Vagina (tissue), 2 donors: ENCODE data around the gene ZCCHC4. TPM values are rescaled to one million over a fixed set of nuclear protein-coding genes. Genes with fewer than 3 reads are reported as not detected.

ENCODE experiments used
- DNase-seq, 2 donors: peaks; one replicate each; pipeline ENCODE4 v3.0.0-alpha.2; 2017; ENCODE audit errors: extremely low spot score in 2 of 2
- H3K27ac ChIP-seq: fragments of 200-600 bp; sonication (generic); one replicate; pipeline ENCODE4 v1.5.1; 2019
- H3K27me3 ChIP-seq: fragments of 200-600 bp; sonication (generic); one replicate; pipeline ENCODE4 v1.5.1; 2019
- H3K36me3 ChIP-seq, 2 donors: fragments of 200-600 bp; sonication (generic); one replicate each; pipeline ENCODE4 v1.5.1; 2017 to 2019
- H3K4me1 ChIP-seq: fragments of 200-600 bp; sonication (generic); one replicate; pipeline ENCODE4 v1.5.1; 2019
- H3K4me3 ChIP-seq, 2 donors: fragments of 200-600 bp; sonication (generic); 1 replicate in 1 of 2; 2 replicates in 1 of 2; pipeline ENCODE4 v1.5.1; 2016 to 2019
- H3K9me3 ChIP-seq: fragments of 200-600 bp; sonication (generic); one replicate; pipeline ENCODE4 v1.5.1; 2019
- CTCF ChIP-seq, 3 experiments: fragments of 450-650 bp in 2 of 3; fragments of 200-600 bp in 1 of 3; sonication (generic) in 1 of 3; IDR thresholded peaks; one replicate each; pipeline ENCODE4 v1.5.1; 2017 to 2019; ENCODE audit warnings: antibody characterized with exemption in 3 of 3, mild to moderate bottlenecking in 2 of 3, moderate library complexity in 2 of 3
- POLR2A ChIP-seq, 2 donors: fragments of 450-650 bp; IDR thresholded peaks; one replicate each; pipeline ENCODE4 v1.6.1; 2017; ENCODE audit warnings: antibody characterized with exemption in 2 of 2, mild to moderate bottlenecking in 2 of 2, moderate library complexity in 2 of 2
- POLR2AphosphoS5 ChIP-seq, 2 donors: sonication (generic); formaldehyde crosslinking; IDR thresholded peaks; one replicate each; pipeline ENCODE4 v1.9.0; 2017; ENCODE audit warnings: antibody characterized with exemption in 2 of 2, mild to moderate bottlenecking in 2 of 2, low read depth in 1 of 2; ENCODE audit not compliant: insufficient read depth in 1 of 2
- intact Hi-C: fragments of 100-400 bp; cut with DNase I; formaldehyde crosslinking; loops from one replicate; pipeline ENCODE4 v1.15.1; 2023
- total RNA-seq: library from RNA; depleted of rRNA; stranded (reverse); fragments of >200 nt; gene quantifications from one replicate; pipeline ENCODE4 v1.2.3, GENCODE V29; 2016

ZCCHC4 gene
- total RNA-seq, 1 donor from 2014 or later, result 14.2 TPM

- intact Hi-C loops, result no loop called here
- no peak overlapping the region for H3K27ac ChIP-seq
- TF ChIP-seq CTCF (IDR thresholded peaks at IDR 0.05) (no peak), POLR2AphosphoS5 (IDR thresholded peaks at IDR 0.05; ENCODE audit: insufficient read depth in 1 of 2, low read depth in 1 of 2) (no peak), POLR2A (IDR thresholded peaks at IDR 0.05) (no peak)
- DNase-seq, result no peak
- no peaks in the 10 kb centered on the region for H3K27me3 ChIP-seq
- H3K4me3 ChIP-seq, result no peak overlapping the region
- H3K9me3 ChIP-seq, result no peaks in the 10 kb centered on the region
- peaks cover 0 to 7% of the 10 kb centered on the region in 2 donors for H3K36me3 ChIP-seq
- H3K4me1 ChIP-seq, result no peaks in the 10 kb centered on the region
These were observed 28.1 kb upstream of the ZCCHC4 start for GRCh38 chr4:25284466-25284865.

GRCh38 chr4:25290490-25291067 lies 22.0 kb upstream of the ZCCHC4 start:
- H3K9me3 ChIP-seq, result no peaks in the 10 kb centered on the region
- TF ChIP-seq POLR2AphosphoS5 (IDR thresholded peaks at IDR 0.05; ENCODE audit: insufficient read depth in 1 of 2, low read depth in 1 of 2) (no peak), CTCF (IDR thresholded peaks at IDR 0.05) (no peak), POLR2A (IDR thresholded peaks at IDR 0.05) (no peak)
- intact Hi-C loops, result no loop called here
- no peak overlapping the region for H3K27ac ChIP-seq
- H3K36me3 ChIP-seq, result no peaks in the 10 kb centered on the region
- H3K4me3 ChIP-seq, result no peak overlapping the region
- H3K27me3 ChIP-seq, result no peaks in the 10 kb centered on the region
- H3K4me1 ChIP-seq, result no peaks in the 10 kb centered on the region
- DNase-seq, result no peak

DNA sequence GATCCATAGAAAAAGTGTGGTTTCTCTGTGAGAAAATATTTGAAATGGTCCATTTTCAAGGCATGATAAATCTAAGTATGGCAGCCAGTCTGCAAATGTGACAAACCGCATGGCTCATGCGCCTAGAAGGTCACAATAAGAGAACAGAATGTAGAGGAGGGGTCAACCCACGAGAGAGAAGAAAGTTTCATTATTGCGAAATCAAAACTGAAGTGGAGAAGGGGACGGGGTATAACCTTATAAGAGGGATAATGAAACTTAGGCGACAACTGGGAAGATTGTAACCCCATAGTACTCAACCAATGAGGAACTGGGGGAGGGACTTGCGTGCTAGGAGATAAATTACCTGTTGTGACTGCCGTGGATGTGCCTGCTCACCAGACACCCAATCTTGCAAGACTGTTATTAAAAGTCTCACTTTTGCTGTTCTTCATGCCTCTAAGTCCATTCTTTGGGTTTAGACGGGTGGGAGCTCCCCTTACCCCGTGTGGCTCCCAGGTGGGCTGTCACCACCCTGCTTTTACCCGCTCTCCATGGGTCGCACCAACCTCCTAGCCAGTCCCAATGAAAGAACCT lies 21.3 kb upstream of the ZCCHC4 start:
- intact Hi-C loops, result no loop called here
- Histone ChIP-seq H3K36me3 (no peaks in the 10 kb centered on the region), H3K4me1 (no peaks in the 10 kb centered on the region)

GRCh38 chr4:25297528-25298242 lies 14.9 kb upstream of the ZCCHC4 start:
- H3K36me3 ChIP-seq, result no peaks in the 10 kb centered on the region
- no peak overlapping the region for H3K4me3 ChIP-seq
- H3K27me3 ChIP-seq, result no peaks in the 10 kb centered on the region
- H3K27ac ChIP-seq, result no peak overlapping the region
- TF ChIP-seq POLR2A (IDR thresholded peaks at IDR 0.05), result no peak
- no peak for TF ChIP-seq CTCF (IDR thresholded peaks at IDR 0.05)
- TF ChIP-seq POLR2AphosphoS5 (IDR thresholded peaks at IDR 0.05; ENCODE audit: insufficient read depth in 1 of 2, low read depth in 1 of 2), result no peak
- H3K4me1 ChIP-seq, result no peaks in the 10 kb centered on the region
- H3K9me3 ChIP-seq, result no peaks in the 10 kb centered on the region
- DNase-seq, result no peak
- intact Hi-C loops, result no loop called here

More for the DNA sequence above, 21.3 kb upstream of the ZCCHC4 start:
- H3K4me3 ChIP-seq, result no peak overlapping the region
- H3K27me3 ChIP-seq, result no peaks in the 10 kb centered on the region
- no peak overlapping the region for H3K27ac ChIP-seq
- TF ChIP-seq CTCF (IDR thresholded peaks at IDR 0.05), result no peak
- TF ChIP-seq POLR2AphosphoS5 (IDR thresholded peaks at IDR 0.05; ENCODE audit: insufficient read depth in 1 of 2, low read depth in 1 of 2), result no peak
- no peak for TF ChIP-seq POLR2A (IDR thresholded peaks at IDR 0.05)
- no peak for DNase-seq
- no peaks in the 10 kb centered on the region for H3K9me3 ChIP-seq
